Measurements from ENCODE around the gene RNF113A.
"Not testable (repeated sequence)": the region's sequence is repeated elsewhere in the genome, so short reads cannot be mapped to it uniquely, and the experiment has no call there.

RNF113A gene
- total RNA-seq = 45.0 reads per million, percentile 66 among the genes with 10 or more reads in this experiment

- DNase-seq = peak; percentile 74
Observed at GRCh38 chrX:119871599-119872395, at the start of gene RNF113A, which contains the start of gene NDUFA1. Gene RNF113A, minus strand, starts transcription at chrX:119871733. Its CDS starts 120 bp downstream, at chrX:119871613. Gene NDUFA1, plus strand, starts transcription at chrX:119871832. Its CDS starts 80 bp downstream, at chrX:119871912.

GRCh38 chrX:119919835-119920585 lies 48.5 kb upstream of the RNF113A start:
- DNase-seq = no peak

GRCh38 chrX:119917877-119918276 lies 46.3 kb upstream of the RNF113A start:
- no peak for DNase-seq

- no peak for DNase-seq
Observed at GRCh38 chrX:119916310-119916709, 44.8 kb upstream of the RNF113A start.

- DNase-seq = no peak
Observed at GRCh38 chrX:119900976-119901375, 29.4 kb upstream of the RNF113A start.

- DNase-seq = no peak
Observed at GRCh38 chrX:119899125-119899524, 27.6 kb upstream of the RNF113A start.

- no peak for DNase-seq
Observed at GRCh38 chrX:119895843-119896326, 24.4 kb upstream of the RNF113A start, which contains the start of gene AKAP14. Gene AKAP14, plus strand, starts transcription at chrX:119895893. Its CDS starts 7,331 bp downstream, at chrX:119903224.

- DNase-seq = not testable (repeated sequence)
Observed at GRCh38 chrX:119891961-119892692, 20.6 kb upstream of the RNF113A start.

GRCh38 chrX:119890626-119891025 lies 19.1 kb upstream of the RNF113A start:
- DNase-seq = not testable (repeated sequence)

- peak; percentile 28 for DNase-seq
Observed at GRCh38 chrX:119887721-119888425, 16.3 kb upstream of the RNF113A start.

GRCh38 chrX:119885554-119886428 lies 14.3 kb upstream of the RNF113A start:
- DNase-seq = no peak

GRCh38 chrX:119880552-119881437 lies 9.3 kb upstream of the RNF113A start:
- no peak for DNase-seq

GRCh38 chrX:119880076-119880475 lies 8.5 kb upstream of the RNF113A start:
- no peak for DNase-seq

GRCh38 chrX:119878740-119879139 lies 7.2 kb upstream of the RNF113A start:
- DNase-seq = no peak

- no peak for DNase-seq
Observed at GRCh38 chrX:119871245-119871598, 311 bp downstream of the RNF113A start.

GRCh38 chrX:119870626-119871131 lies 854 bp downstream of the RNF113A start:
- DNase-seq = peak; percentile 11

GRCh38 chrX:119853444-119853843 lies 18.1 kb downstream of the RNF113A start:
- DNase-seq = no peak

- peak; percentile 92 for DNase-seq
Observed at GRCh38 chrX:119852382-119853353, 18.9 kb downstream of the RNF113A start, which contains the start of gene UPF3B. Gene UPF3B, minus strand, starts transcription at chrX:119852963. Its CDS starts 35 bp downstream, at chrX:119852928.
